GM21447 (cell line): ENCODE data around the gene ADAMTSL1.

Source experiments
- ATAC-seq: cut with Tn5 transposase; IDR thresholded peaks from one replicate; pipeline ENCODE4 v1.9.1; 2021; ENCODE audit not compliant: unreplicated experiment

Gene ADAMTSL1

GRCh38 chr9:18473652-18474279, at the start of gene ADAMTSL1:
TSS of gene ADAMTSL1 (plus strand) at chr9:18474153. CDS start at chr9:18474233, 80 bp downstream.
- ATAC-seq: no peak

- no peak for ATAC-seq
Measured at GRCh38 chr9:18427691-18428090, 46.3 kb upstream of the ADAMTSL1 start.

- ATAC-seq: no peak
Measured at GRCh38 chr9:18428661-18429060, 45.3 kb upstream of the ADAMTSL1 start.

GRCh38 chr9:18429070-18429469, 44.9 kb upstream of the ADAMTSL1 start:
- no peak for ATAC-seq

- ATAC-seq: no peak
Measured at GRCh38 chr9:18433620-18434019, 40.3 kb upstream of the ADAMTSL1 start.

- ATAC-seq: no peak
Measured at GRCh38 chr9:18437315-18438201, 36.4 kb upstream of the ADAMTSL1 start.

GRCh38 chr9:18438300-18438925, 35.5 kb upstream of the ADAMTSL1 start:
- ATAC-seq: no peak

- ATAC-seq: no peak
Measured at GRCh38 chr9:18438951-18439350, 35.0 kb upstream of the ADAMTSL1 start.

GRCh38 chr9:18441261-18441660, 32.7 kb upstream of the ADAMTSL1 start:
- ATAC-seq: no peak

- ATAC-seq: peak; percentile 95
Measured at GRCh38 chr9:18442629-18443491, 31.1 kb upstream of the ADAMTSL1 start.

- no peak for ATAC-seq
Measured at GRCh38 chr9:18447131-18447530, 26.8 kb upstream of the ADAMTSL1 start.

GRCh38 chr9:18447541-18447940, 26.4 kb upstream of the ADAMTSL1 start:
- ATAC-seq: no peak

GRCh38 chr9:18448101-18448500, 25.9 kb upstream of the ADAMTSL1 start:
- no peak for ATAC-seq

- ATAC-seq: no peak
Measured at GRCh38 chr9:18451406-18451805, 22.5 kb upstream of the ADAMTSL1 start.

GRCh38 chr9:18452276-18452675, 21.7 kb upstream of the ADAMTSL1 start:
- ATAC-seq: no peak

GRCh38 chr9:18456624-18457237, 17.2 kb upstream of the ADAMTSL1 start:
- no peak for ATAC-seq

GRCh38 chr9:18457510-18457909, 16.4 kb upstream of the ADAMTSL1 start:
- ATAC-seq: no peak

- no peak for ATAC-seq
Measured at GRCh38 chr9:18459962-18460584, 13.9 kb upstream of the ADAMTSL1 start.

- ATAC-seq: no peak
Measured at GRCh38 chr9:18461496-18461895, 12.5 kb upstream of the ADAMTSL1 start.

GRCh38 chr9:18463991-18464390, 10.0 kb upstream of the ADAMTSL1 start:
- no peak for ATAC-seq
